IMR-90 (cell line): ENCODE results near the gene FANK1. TPM values are rescaled to one million over a fixed set of nuclear protein-coding genes. Genes with fewer than 3 reads are reported as not detected.

ENCODE experiments used
- ATAC-seq: fragments of 200-7000 bp; cut with Tn5 transposase; 2 replicates; pipeline ENCODE4 v1.9.1; 2020; ENCODE audit warnings: low read depth, mild to moderate bottlenecking, moderate library complexity
- BruUV-seq: library from RNA; stranded (reverse); fragments of 400-500 nt; replicated peaks from 2 replicates; lab custom pipeline; 2021; lab: Mats Ljungman, UMichigan
- CTCF ChIA-PET: fragments of 300-600 bp; formaldehyde crosslinking; extraction: SDS; loops from one replicate; lab custom pipeline; 2021; ENCODE audit warnings: antibody characterized with exemption; lab: Yijun Ruan, JAX
- POLR2A ChIA-PET: fragments of 300-600 bp; sonication (Branson Sonifier 250); formaldehyde crosslinking; loops from one replicate; lab custom pipeline; 2022; ENCODE audit warnings: antibody characterized with exemption; ENCODE audit not compliant: unreplicated experiment; lab: Charles Lee
- DNase-seq: peaks from one replicate; pipeline ENCODE4 v3.0.0; 2013
- H2AFZ ChIP-seq: replicated peaks from 2 replicates; pipeline ENCODE3; 2013; ENCODE audit warnings: low read length, mild to moderate bottlenecking; ENCODE audit not compliant: poor library complexity
- H2AK5ac ChIP-seq: 2 replicates; pipeline ENCODE4 v1.6.1; 2013; ENCODE audit warnings: low read depth, low read length, inconsistent platforms
- H2AK9ac ChIP-seq: replicated peaks from 2 replicates; pipeline ENCODE3; 2013; ENCODE audit warnings: mild to moderate bottlenecking, low read depth, low read length, moderate library complexity; ENCODE audit not compliant: poor library complexity
- H2BK120ac ChIP-seq: 2 replicates; pipeline ENCODE4 v1.6.1; 2013; ENCODE audit warnings: low read depth, low read length, inconsistent platforms
- H2BK15ac ChIP-seq: 3 replicates; pipeline ENCODE4 v1.6.1; 2013; ENCODE audit warnings: low read depth, low read length, inconsistent platforms
- H2BK20ac ChIP-seq: 2 replicates; pipeline ENCODE4 v1.6.1; 2013; ENCODE audit warnings: low read depth, mild to moderate bottlenecking, inconsistent platforms, low read length, moderate library complexity
- H2BK5ac ChIP-seq: 2 replicates; pipeline ENCODE4 v1.6.1; 2013; ENCODE audit warnings: mild to moderate bottlenecking, low read depth, low read length, inconsistent platforms; ENCODE audit not compliant: poor library complexity, severe bottlenecking
- H3K14ac ChIP-seq: replicated peaks from 2 replicates; pipeline ENCODE4 v1.6.1; 2013; ENCODE audit warnings: low read depth, low read length, inconsistent platforms
- H3K18ac ChIP-seq: 2 replicates; pipeline ENCODE4 v1.6.1; 2013; ENCODE audit warnings: low read depth, low read length, control low read depth
- H3K23ac ChIP-seq: 2 replicates; pipeline ENCODE4 v1.6.1; 2013; ENCODE audit warnings: low read depth, low read length, inconsistent platforms
- H3K27ac ChIP-seq: 2 replicates; pipeline ENCODE4 v1.5.1; 2013; ENCODE audit warnings: mild to moderate bottlenecking, control low read depth, low read length; ENCODE audit not compliant: insufficient read depth
- H3K27me3 ChIP-seq: 2 replicates; pipeline ENCODE4 v1.6.1; 2013; ENCODE audit warnings: low read length; ENCODE audit not compliant: control insufficient read depth, insufficient read depth
- H3K36me3 ChIP-seq: 2 replicates; pipeline ENCODE4 v1.6.1; 2013; ENCODE audit warnings: low read length, mixed read lengths; ENCODE audit not compliant: control insufficient read depth, insufficient read depth
- H3K4ac ChIP-seq: 2 replicates; pipeline ENCODE4 v1.6.1; 2013; ENCODE audit warnings: low read depth, low read length, inconsistent platforms
- H3K4me1 ChIP-seq: 2 replicates; pipeline ENCODE4 v1.6.1; 2013; ENCODE audit warnings: low read length, mixed read lengths; ENCODE audit not compliant: control insufficient read depth, insufficient read depth
- H3K4me2 ChIP-seq: 2 replicates; pipeline ENCODE4 v1.6.1; 2013; ENCODE audit warnings: low read depth, mild to moderate bottlenecking, control low read depth, low read length, moderate library complexity
- H3K4me3 ChIP-seq: 2 replicates; pipeline ENCODE4 v1.5.1; 2013; ENCODE audit warnings: low read depth, mild to moderate bottlenecking, control low read depth, low read length, moderate library complexity; ENCODE audit not compliant: insufficient read depth
- H3K56ac ChIP-seq: 2 replicates; pipeline ENCODE4 v1.6.1; 2013; ENCODE audit warnings: low read length, inconsistent platforms; ENCODE audit not compliant: insufficient read depth; ENCODE audit errors: extremely low read depth
- H3K79me1 ChIP-seq, 2 experiments: 2 replicates each; pipeline ENCODE4 v1.6.1; 2013; ENCODE audit warnings: low read length in 2 of 2, inconsistent platforms in 1 of 2, low read depth in 1 of 2
- H3K9ac ChIP-seq: 2 replicates; pipeline ENCODE4 v1.6.1; 2013; ENCODE audit warnings: low read depth, low read length, control low read depth
- H3K9me1 ChIP-seq: 2 replicates; pipeline ENCODE4 v1.6.1; 2013; ENCODE audit warnings: low read length, inconsistent platforms; ENCODE audit not compliant: insufficient read depth
- H3K9me3 ChIP-seq: 2 replicates; pipeline ENCODE4 v1.6.1; 2013; ENCODE audit warnings: low read length; ENCODE audit not compliant: control insufficient read depth, insufficient read depth
- H4K20me1 ChIP-seq: 2 replicates; pipeline ENCODE4 v1.6.1; 2013; ENCODE audit warnings: low read length, inconsistent platforms; ENCODE audit not compliant: insufficient read depth
- H4K5ac ChIP-seq: 2 replicates; pipeline ENCODE4 v1.6.1; 2013; ENCODE audit warnings: mild to moderate bottlenecking, low read depth, low read length, control low read depth
- H4K8ac ChIP-seq, 2 experiments: 2 replicates each; pipeline ENCODE4 v1.6.1; 2013; ENCODE audit warnings: low read depth in 2 of 2, low read length in 2 of 2, control low read depth in 1 of 2, inconsistent platforms in 1 of 2
- H4K91ac ChIP-seq: 2 replicates; pipeline ENCODE4 v1.6.1; 2013; ENCODE audit warnings: low read depth, low read length, inconsistent platforms; ENCODE audit not compliant: insufficient read depth
- BHLHE40 ChIP-seq: fragments of 150-350 bp; IDR thresholded peaks from 2 replicates; pipeline ENCODE4 v1.6.1; 2016; ENCODE audit warnings: mild to moderate bottlenecking, low read depth, low read length
- CEBPB ChIP-seq: IDR thresholded peaks from 2 replicates; pipeline ENCODE4 v1.6.1; 2012; ENCODE audit warnings: low read depth, low read length, improper control_type of control experiment
- CHD1 ChIP-seq: IDR thresholded peaks from 2 replicates; pipeline ENCODE4 v1.6.1; 2012; ENCODE audit warnings: low read depth, low read length, improper control_type of control experiment
- ELK1 ChIP-seq: fragments of 150-350 bp; IDR thresholded peaks from 2 replicates; pipeline ENCODE4 v1.6.1; 2016; ENCODE audit warnings: low read depth, mild to moderate bottlenecking, low read length, moderate library complexity, borderline replicate concordance
- FOS ChIP-seq: fragments of 150-350 bp; IDR thresholded peaks from 2 replicates; pipeline ENCODE4 v1.6.1; 2016; ENCODE audit warnings: low read depth, low read length
- MAFK ChIP-seq: IDR thresholded peaks from 2 replicates; pipeline ENCODE4 v1.6.1; 2012; ENCODE audit warnings: low read depth, low read length, improper control_type of control experiment
- MAZ ChIP-seq: IDR thresholded peaks from 2 replicates; pipeline ENCODE4 v1.6.1; 2012; ENCODE audit warnings: low read depth, mild to moderate bottlenecking, low read length, improper control_type of control experiment, moderate library complexity, borderline replicate concordance
- MXI1 ChIP-seq: IDR thresholded peaks from 2 replicates; pipeline ENCODE4 v1.6.1; 2012; ENCODE audit warnings: low read depth, mild to moderate bottlenecking, low read length, moderate library complexity, borderline replicate concordance
- NFE2L2 ChIP-seq: fragments of 150-350 bp; IDR thresholded peaks from 2 replicates; pipeline ENCODE4 v1.6.1; 2016; ENCODE audit warnings: low read depth, mild to moderate bottlenecking, low read length
- POLR2A ChIP-seq: IDR thresholded peaks from 2 replicates; pipeline ENCODE4 v1.6.1; 2012; ENCODE audit warnings: mild to moderate bottlenecking, low read depth, low read length
- RCOR1 ChIP-seq: IDR thresholded peaks from 2 replicates; pipeline ENCODE4 v1.6.1; 2012; ENCODE audit warnings: mild to moderate bottlenecking, low read length, improper control_type of control experiment; ENCODE audit not compliant: insufficient replicate concordance
- RFX5 ChIP-seq: IDR thresholded peaks from 2 replicates; pipeline ENCODE4 v1.8.0; 2012; ENCODE audit warnings: low read depth, mild to moderate bottlenecking, low read length, moderate library complexity
- SMC3 ChIP-seq: fragments of 150-350 bp; IDR thresholded peaks from 2 replicates; pipeline ENCODE4 v1.6.1; 2016; ENCODE audit warnings: low read depth, mild to moderate bottlenecking, antibody characterized with exemption, low read length, moderate library complexity
- WGBS, 2 experiments: methylation state at CpG; one replicate each; pipeline versions ENCODE4 v1.1.5 to v1.1.7; 2013; ENCODE audit warnings: missing lambda C conversion rate in 2 of 2; ENCODE audit not compliant: insufficient read length in 1 of 2; ENCODE audit errors: extremely low coverage in 2 of 2; 5-methylcytosine and 5-hydroxymethylcytosine counted together
- dilution Hi-C: fragments of 300-500 bp; cut with HindIII; formaldehyde crosslinking; loops from one replicate; pipeline ENCODE4 v1.14.3; 2018; ENCODE audit warnings: low sequenced_read_pairs; ENCODE audit not compliant: unreplicated experiment
- in situ Hi-C: fragments of 300-500 bp; cut with MboI; formaldehyde crosslinking; loops from 3 replicates; pipeline ENCODE4 v1.14.3; 2019; ENCODE audit warnings: low sequenced_read_pairs, inconsistent platforms, mixed read lengths
- intact Hi-C: fragments of 100-400 bp; cut with micrococcal nuclease; formaldehyde crosslinking; loops from 2 replicates; pipeline ENCODE4 v1.10.0; 2022
- polyA plus RNA-seq, 3 experiments: library from polyadenylated mRNA; depleted of rRNA; stranded (reverse); fragments of >200 nt; gene quantifications; 2 replicates each; pipeline ENCODE4 v1.2.3, GENCODE V29; 2012; ENCODE audit warnings: low replicate concordance in 1 of 3
- total RNA-seq: library from RNA; depleted of rRNA; stranded (reverse); fragments of >200 nt; gene quantifications from 2 replicates; pipeline ENCODE4 v1.2.3, GENCODE V29; 2012
- TF ChIP-seq, protein P1 (sequence below): conservative IDR thresholded peaks from 2 replicates; pipeline ENCODE4 v1.5.1; 2012; ENCODE audit warnings: mild to moderate bottlenecking, low read depth, low read length, improper control_type of control experiment
- TF ChIP-seq, protein P2 (sequence below): fragments of 150-350 bp; IDR thresholded peaks from 2 replicates; pipeline ENCODE4 v1.6.1; 2017; ENCODE audit warnings: mild to moderate bottlenecking, antibody characterized with exemption, low read length, low read depth

The FANK1 gene
- total and polyA plus RNA-seq, 2 of the 4 experiments (the other 2 are of a cell fraction): 0.90 to 2.2 TPM

- H2BK120ac ChIP-seq: no peak overlapping the region
- TF ChIP-seq NFE2L2 (no peak), CHD1 (no peak), RFX5 (no peak), MAFK (no peak), BHLHE40 (no peak), FOS (no peak), CEBPB (no peak), ELK1 (no peak), MAZ (no peak), POLR2A (no peak), SMC3 (no peak), RCOR1 (no peak), MXI1 (no peak)
- TF ChIP-seq, protein P1, sequence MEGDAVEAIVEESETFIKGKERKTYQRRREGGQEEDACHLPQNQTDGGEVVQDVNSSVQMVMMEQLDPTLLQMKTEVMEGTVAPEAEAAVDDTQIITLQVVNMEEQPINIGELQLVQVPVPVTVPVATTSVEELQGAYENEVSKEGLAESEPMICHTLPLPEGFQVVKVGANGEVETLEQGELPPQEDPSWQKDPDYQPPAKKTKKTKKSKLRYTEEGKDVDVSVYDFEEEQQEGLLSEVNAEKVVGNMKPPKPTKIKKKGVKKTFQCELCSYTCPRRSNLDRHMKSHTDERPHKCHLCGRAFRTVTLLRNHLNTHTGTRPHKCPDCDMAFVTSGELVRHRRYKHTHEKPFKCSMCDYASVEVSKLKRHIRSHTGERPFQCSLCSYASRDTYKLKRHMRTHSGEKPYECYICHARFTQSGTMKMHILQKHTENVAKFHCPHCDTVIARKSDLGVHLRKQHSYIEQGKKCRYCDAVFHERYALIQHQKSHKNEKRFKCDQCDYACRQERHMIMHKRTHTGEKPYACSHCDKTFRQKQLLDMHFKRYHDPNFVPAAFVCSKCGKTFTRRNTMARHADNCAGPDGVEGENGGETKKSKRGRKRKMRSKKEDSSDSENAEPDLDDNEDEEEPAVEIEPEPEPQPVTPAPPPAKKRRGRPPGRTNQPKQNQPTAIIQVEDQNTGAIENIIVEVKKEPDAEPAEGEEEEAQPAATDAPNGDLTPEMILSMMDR: no peak
- TF ChIP-seq, protein P2, sequence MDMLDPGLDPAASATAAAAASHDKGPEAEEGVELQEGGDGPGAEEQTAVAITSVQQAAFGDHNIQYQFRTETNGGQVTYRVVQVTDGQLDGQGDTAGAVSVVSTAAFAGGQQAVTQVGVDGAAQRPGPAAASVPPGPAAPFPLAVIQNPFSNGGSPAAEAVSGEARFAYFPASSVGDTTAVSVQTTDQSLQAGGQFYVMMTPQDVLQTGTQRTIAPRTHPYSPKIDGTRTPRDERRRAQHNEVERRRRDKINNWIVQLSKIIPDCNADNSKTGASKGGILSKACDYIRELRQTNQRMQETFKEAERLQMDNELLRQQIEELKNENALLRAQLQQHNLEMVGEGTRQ: no peak
- H2AK9ac ChIP-seq: no peak overlapping the region
- DNase-seq (no peak), ATAC-seq (no peak)
- no peak overlapping the region for H3K23ac ChIP-seq
- no peak overlapping the region for H2AK5ac ChIP-seq
- POLR2A ChIA-PET: no interaction called here
- 0 out of 2 replicates have a peak, but pooled peaks cover 2% of the 10 kb centered on the region for H3K9me3 ChIP-seq
- no peak overlapping the region for H3K18ac ChIP-seq
- no TSS peak for BruUV-seq
- no peak overlapping the region for H3K4me2 ChIP-seq
- no peak overlapping the region for H3K4me3 ChIP-seq
- in situ Hi-C loops: no loop called here
- H3K56ac ChIP-seq: no peak overlapping the region
- H4K20me1 ChIP-seq: no peaks in the 10 kb centered on the region
- peaks cover 1% of the 10 kb centered on the region; the same call in 1 of the 2 replicates for H3K36me3 ChIP-seq
- no peak overlapping the region for H3K4ac ChIP-seq
- no peak overlapping the region for H3K14ac ChIP-seq
- intact Hi-C loops: no loop called here
- H3K79me1 ChIP-seq: no peaks in the 10 kb centered on the region
- no peak overlapping the region for H3K9ac ChIP-seq
- peaks cover 10% of the 10 kb centered on the region for H3K27me3 ChIP-seq
- H4K8ac ChIP-seq: no peak overlapping the region
- H3K4me1 ChIP-seq: no peaks in the 10 kb centered on the region
- no peak overlapping the region for H2BK5ac ChIP-seq
- WGBS, 2 experiments: no CpG with 5 or more reads among the region's 1 CpG
- H2BK20ac ChIP-seq: no peak overlapping the region
- H2AFZ ChIP-seq: no peak overlapping the region
- H4K91ac ChIP-seq: no peak overlapping the region
- CTCF ChIA-PET: no interaction called here
- no peak overlapping the region for H4K5ac ChIP-seq
- no peak overlapping the region for H2BK15ac ChIP-seq
- dilution Hi-C loops: no loop called here
- H3K27ac ChIP-seq: no peak overlapping the region
- H3K9me1 ChIP-seq: no peaks in the 10 kb centered on the region
These were observed 131.3 kb downstream of the FANK1 start for GRCh38 chr10:126027692-126028091.
